A673 (cell line): ENCODE measurements around the gene GPT2.

ENCODE experiments used
- CTCF ChIP-seq: fragments of 300-800, 200-600 bp; sonication (generic); conservative IDR thresholded peaks from 2 replicates; pipeline ENCODE4 v1.5.1; 2017; ENCODE audit warnings: low read depth, mild to moderate bottlenecking, antibody characterized with exemption, low read length, moderate library complexity, mixed read lengths
- EZH2 ChIP-seq: fragments of 200-600 bp; sonication (generic); IDR thresholded peaks from 2 replicates; pipeline ENCODE4 v1.6.1; 2017; ENCODE audit warnings: borderline replicate concordance, low read depth, mild to moderate bottlenecking, mixed read lengths, antibody characterized with exemption, low read length; ENCODE audit not compliant: poor library complexity, severe bottlenecking

- TF ChIP-seq EZH2: no peak
- TF ChIP-seq CTCF: no peak
Observed at GRCh38 chr16:46922239-46922638, 38.1 kb downstream of the GPT2 start.
